GM18868 (cell line): ENCODE data around the gene ZNF610.
"Not testable (repeated sequence)": the region's sequence is repeated elsewhere in the genome, so short reads cannot be mapped to it uniquely, and the experiment has no call there.

ENCODE experiments used
- ATAC-seq: cut with Tn5 transposase; IDR thresholded peaks from one replicate; pipeline ENCODE4 v1.9.1; 2021; ENCODE audit warnings: mild to moderate bottlenecking, moderate library complexity; ENCODE audit not compliant: unreplicated experiment

ZNF610 gene

GRCh38 chr19:52336117-52336790, at the start of gene ZNF610:
Gene ZNF610 (plus strand): TSS chr19:52336243. CDS start chr19:52349173, 12,930 bp downstream.
- ATAC-seq: peak; percentile 54

GRCh38 chr19:52286256-52286655, 49.8 kb upstream of the ZNF610 start:
- no peak for ATAC-seq

GRCh38 chr19:52291781-52292180, 44.3 kb upstream of the ZNF610 start:
- ATAC-seq: no peak

- ATAC-seq: not testable (repeated sequence)
Measured at GRCh38 chr19:52292946-52293345, 43.1 kb upstream of the ZNF610 start.

GRCh38 chr19:52296400-52296772, 39.7 kb upstream of the ZNF610 start:
- peak; percentile 14 for ATAC-seq

- peak; percentile 38 for ATAC-seq
Measured at GRCh38 chr19:52296773-52297600, 39.1 kb upstream of the ZNF610 start, which contains the start of gene ZNF480. Gene ZNF480 (plus strand): TSS chr19:52297169. CDS start chr19:52300413, 3,244 bp downstream.

GRCh38 chr19:52297601-52298364, 38.3 kb upstream of the ZNF610 start:
- peak; percentile 8 for ATAC-seq

GRCh38 chr19:52307275-52307674, 28.8 kb upstream of the ZNF610 start:
- ATAC-seq: no peak

- no peak for ATAC-seq
Measured at GRCh38 chr19:52322429-52322828, 13.6 kb upstream of the ZNF610 start.

- ATAC-seq: no peak
Measured at GRCh38 chr19:52331757-52332156, 4.3 kb upstream of the ZNF610 start.

- peak; percentile 12 for ATAC-seq
Measured at GRCh38 chr19:52335768-52336116, 301 bp upstream of the ZNF610 start.

- no peak for ATAC-seq
Measured at GRCh38 chr19:52336791-52337381, 843 bp downstream of the ZNF610 start.

- not testable (repeated sequence) for ATAC-seq
Measured at GRCh38 chr19:52339022-52339421, 3.0 kb downstream of the ZNF610 start.

- ATAC-seq: no peak
Measured at GRCh38 chr19:52343548-52343947, 7.5 kb downstream of the ZNF610 start.

GRCh38 chr19:52345162-52345561, 9.1 kb downstream of the ZNF610 start:
- ATAC-seq: no peak

GRCh38 chr19:52351512-52351911, 15.5 kb downstream of the ZNF610 start:
- ATAC-seq: no peak

GRCh38 chr19:52366414-52366824, 30.4 kb downstream of the ZNF610 start:
- no peak for ATAC-seq

GRCh38 chr19:52369559-52370340, 33.7 kb downstream of the ZNF610 start, which contains the start of gene ZNF880:
Gene ZNF880 (plus strand): TSS chr19:52369923. CDS start chr19:52369966, 43 bp downstream.
- ATAC-seq: no peak

- no peak for ATAC-seq
Measured at GRCh38 chr19:52370341-52370710, 34.3 kb downstream of the ZNF610 start.

GRCh38 chr19:52391135-52391534, 55.1 kb downstream of the ZNF610 start:
- ATAC-seq: no peak
